GM19043 (cell line): ENCODE results near the gene ADRA2C.

Experiments used
- ATAC-seq: cut with Tn5 transposase; IDR thresholded peaks from one replicate; pipeline ENCODE4 v1.9.1; 2021; ENCODE audit warnings: low read depth; ENCODE audit not compliant: unreplicated experiment

ADRA2C gene

DNA sequence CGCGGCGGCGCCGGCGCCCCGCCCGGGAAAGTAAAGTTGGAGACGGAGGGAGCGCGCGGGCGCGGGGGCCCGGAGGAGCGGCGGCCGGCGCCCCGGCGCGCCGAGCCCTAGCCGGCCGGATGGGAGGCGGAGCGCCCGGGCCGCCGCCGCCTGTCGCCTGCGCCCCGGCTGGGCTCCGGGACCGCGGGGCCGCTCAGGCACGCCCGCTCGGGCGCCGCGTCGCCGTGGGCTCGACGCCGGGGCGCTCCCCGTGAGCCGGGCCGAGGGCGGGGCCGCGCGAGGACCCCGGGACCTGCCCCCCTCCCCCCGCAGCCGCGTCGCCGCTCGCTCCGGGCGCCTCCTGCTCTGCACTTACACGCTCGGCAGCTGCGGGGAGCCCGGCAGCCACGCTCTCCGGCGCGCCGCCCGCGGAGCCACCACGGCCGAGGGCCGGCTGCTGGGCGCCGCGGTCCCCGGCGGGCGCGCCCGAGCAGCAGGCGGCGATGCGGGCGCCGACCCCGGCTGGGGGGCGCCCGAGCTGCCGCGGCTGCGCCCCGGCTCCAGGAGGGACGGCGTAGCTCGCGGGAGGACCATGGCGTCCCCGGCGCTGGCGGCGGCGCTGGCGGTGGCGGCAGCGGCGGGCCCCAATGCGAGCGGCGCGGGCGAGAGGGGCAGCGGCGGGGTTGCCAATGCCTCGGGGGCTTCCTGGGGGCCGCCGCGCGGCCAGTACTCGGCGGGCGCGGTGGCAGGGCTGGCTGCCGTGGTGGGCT is at the start of gene ADRA2C:
Gene ADRA2C, plus strand, starts transcription at position 350 of the 749 bp plus-strand sequence. Its CDS starts 222 bp downstream, at position 572.
- no peak for ATAC-seq

DNA sequence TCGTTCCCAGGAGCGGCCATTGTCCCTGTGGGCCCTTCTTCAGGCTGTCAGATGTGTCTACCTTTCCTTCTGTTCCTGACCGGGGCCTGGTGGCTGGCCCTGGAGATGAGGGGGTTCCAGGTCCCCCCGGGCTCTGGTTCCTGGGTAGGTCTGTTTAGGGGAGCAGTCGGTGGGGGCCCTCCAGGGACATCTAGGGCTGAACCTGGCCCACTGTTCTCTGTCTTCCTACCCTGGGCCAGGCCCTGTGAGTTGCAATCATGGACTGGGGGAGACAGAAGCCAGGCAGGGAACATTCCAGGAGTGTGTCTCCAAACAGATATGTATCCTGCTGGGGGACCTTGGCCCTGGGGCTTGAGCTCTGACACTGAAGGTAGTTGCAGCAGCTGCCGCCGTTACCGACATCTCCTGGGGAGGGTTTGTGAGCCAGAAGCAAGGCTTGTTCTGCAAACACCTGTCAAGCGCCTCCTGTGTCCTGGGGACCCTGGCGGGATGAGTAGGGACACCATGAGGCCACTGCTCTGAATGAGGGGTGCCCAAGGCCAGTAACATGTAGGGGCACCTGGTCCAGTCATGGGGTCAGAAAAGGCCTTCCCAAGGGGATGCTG is 49.5 kb upstream of the ADRA2C start:
- no peak for ATAC-seq

DNA sequence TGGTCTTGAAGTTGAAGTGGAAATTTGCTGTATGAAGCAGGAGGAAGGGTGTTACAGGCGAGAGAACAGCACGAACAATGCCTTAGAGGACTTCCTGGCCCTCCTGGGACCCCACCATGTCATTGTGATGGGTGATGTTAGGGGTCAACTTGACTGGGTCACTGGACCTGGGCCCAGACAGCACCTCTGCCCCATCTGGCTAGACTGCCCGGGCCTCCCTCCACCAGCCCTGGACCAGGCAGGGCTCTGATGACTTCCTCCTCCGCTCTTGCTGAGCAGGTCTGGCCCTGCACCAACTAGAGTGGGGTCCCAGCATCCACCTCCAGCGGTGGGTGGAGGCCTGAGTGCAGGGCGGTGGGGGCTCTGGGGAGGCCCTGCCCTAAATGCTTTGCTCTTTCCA is 48.9 kb upstream of the ADRA2C start:
- no peak for ATAC-seq

DNA sequence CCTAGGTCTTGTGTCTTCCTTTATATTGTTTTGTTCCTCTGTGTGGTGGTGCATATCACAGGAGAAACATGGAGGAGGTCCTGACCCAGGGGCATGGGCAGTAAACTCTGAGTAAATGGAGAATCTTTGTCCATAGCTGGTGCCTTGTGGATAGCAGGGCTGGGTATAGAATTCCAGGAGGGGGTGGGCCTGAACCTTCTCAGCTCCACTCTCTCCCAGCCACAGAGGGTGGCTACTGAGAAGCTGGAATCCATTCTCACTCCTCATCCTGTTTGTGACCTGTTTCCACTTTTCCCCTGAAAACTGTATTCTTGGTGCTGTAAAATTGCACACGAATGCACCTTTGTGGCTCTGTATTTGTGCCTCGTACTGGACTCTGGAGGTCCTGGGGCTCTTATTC is 47.7 kb upstream of the ADRA2C start:
- no peak for ATAC-seq

DNA sequence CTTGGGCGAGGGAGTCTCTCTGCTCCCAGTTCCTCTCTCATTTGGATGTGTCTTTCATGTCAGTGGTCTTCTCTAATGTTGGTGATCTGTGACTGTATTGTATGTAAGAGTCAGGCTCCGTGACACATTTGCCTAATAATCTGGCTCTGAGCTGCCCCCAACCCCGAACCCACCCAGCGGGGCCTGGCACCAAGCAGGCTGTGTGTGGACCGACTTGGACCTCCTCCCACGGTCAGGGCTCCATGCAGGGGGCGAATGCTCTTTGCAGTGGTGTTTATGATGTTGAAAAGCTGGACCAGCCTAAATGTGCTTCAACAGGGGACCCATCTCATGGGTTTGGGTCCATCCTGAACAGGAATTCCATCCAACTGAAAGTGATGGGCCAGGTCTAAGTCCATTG is 47.0 kb upstream of the ADRA2C start:
- ATAC-seq, result no peak

DNA sequence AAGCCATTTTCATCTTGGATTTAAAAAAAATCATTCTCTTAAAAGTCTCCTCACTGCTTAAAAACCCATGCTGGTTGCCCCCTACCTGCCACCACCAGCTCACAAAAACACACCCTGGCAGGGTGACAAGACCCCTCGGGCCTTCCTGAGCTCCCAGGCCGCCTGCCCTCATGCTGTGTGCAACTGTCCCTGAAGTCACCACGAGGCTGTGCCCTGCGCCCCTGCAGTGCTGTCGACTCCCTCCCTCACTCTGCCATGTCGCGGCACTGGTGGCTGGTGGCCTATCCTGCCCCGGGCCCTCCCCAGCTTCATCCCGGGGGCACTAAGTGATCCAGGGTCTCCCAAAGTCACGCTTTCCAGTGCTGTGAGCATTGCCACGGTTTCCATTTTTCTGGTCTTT is 46.3 kb upstream of the ADRA2C start:
- ATAC-seq, result no peak

DNA sequence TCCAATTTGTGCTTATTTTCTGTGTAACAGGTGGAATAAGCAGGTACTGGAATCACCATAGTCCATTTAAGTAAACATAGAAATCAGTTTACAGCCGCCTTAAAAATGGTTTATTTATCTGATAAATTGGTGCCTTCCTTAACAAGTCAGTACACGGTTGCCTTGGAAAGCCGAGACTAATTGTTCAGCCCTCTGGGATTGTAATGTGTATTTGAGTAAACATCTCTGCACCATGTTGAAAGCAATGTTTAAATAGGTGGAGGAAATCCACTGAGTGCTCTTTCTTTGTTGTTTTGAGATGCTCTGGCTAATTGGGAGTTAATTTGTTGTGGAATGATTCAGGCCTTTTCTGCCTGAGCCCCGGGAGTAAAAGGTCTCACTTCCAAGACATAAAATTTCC is 45.7 kb upstream of the ADRA2C start:
- ATAC-seq, result no peak

DNA sequence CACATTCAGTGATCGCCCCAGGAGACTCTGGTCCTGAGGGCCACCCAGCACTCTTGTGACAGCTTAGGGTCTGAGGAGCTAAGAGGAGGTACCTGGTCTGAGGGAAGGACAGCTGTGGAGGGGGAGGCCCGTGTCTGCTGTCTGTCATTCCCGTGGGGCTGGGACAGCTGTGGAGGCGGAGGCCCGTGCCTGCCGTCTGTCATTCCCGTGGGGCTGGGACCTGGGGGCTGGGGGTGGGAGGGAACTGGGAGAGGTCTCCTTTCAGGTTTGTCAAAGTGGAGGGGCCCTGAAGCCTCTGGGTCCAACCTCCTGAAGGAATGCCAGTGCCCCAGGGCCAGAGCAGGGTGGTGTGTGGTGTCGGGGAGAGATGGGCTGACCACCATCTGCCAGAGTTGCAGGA is 45.0 kb upstream of the ADRA2C start:
- no peak for ATAC-seq

DNA sequence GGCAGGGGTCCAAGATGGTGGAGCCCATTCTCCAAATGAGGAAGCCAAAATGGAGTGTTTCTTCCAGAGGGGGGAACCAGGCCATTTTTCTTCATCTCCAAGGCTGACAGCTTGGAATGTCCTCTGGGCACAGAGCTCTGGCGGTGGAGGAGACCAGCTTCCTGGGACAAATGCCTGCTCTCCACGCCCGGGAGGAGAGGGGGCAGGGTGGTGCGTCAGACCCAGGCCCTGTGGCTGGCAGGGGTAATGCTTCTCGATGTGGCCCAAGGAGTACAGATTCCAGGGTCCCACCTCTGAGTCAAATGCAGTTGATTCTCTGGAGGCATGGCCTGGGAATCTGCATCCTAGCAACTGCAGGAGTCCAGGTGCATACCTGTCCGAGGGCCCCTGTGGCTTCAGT is 44.6 kb upstream of the ADRA2C start:
- ATAC-seq, result no peak

DNA sequence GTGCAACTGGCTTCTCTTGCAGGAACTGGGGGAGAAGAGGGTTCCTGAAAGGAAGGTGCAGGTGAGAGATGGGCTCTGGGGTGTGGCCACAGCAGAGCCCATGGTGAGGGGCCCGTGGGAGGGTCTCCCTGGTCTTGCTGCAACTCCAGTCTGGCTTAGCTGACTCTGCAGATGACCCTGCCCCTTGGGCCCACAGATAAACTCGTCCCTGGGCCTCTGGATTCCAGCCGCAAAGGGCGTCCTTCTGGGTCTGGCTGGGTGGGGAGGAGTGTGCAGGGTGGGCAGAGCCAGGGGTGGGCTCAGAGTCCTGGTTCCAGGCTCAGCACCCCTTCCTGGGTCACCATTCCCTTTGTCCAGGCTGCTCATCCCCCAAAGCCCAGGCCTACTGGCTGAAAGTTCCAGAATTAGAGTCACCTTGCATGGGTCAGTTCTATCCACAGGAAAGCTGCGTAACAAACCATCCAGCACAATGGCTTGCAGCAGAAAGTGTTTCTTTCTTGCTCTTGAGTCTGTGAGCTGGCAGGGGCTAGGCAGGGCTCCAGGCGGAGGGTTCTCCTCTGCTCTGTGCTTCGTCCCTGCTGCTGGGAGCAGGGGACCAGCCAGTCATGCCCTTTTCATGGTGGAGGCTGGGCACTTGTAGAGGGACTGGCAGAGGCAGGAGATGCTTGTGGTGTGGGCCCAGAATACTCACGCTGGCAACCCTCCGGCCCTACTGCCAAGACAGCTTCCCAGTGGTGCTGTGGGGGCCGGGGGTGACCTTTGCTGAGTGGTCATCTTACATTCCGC is 43.5 kb upstream of the ADRA2C start:
- ATAC-seq, result no peak

DNA sequence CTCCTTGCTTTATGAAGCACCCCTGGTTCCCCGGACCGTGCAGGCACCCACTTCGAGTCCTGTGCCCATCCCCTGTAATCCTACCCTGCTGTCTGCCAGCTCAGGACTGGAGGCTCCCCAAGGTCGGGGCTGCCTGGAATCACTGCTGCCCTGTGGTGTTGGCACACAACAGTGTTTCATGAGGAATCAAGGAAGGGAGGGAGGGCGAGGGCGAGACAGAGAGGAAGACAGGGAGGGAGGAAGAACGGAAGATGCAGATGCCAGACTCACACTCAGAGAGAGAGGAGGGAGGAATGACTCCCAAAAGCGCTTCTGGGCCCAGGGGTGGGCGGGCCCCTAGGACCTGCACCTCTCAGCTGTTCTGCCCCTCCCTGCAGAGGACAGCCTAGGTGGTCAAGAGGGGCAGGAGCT is 42.9 kb upstream of the ADRA2C start:
- no peak for ATAC-seq

DNA sequence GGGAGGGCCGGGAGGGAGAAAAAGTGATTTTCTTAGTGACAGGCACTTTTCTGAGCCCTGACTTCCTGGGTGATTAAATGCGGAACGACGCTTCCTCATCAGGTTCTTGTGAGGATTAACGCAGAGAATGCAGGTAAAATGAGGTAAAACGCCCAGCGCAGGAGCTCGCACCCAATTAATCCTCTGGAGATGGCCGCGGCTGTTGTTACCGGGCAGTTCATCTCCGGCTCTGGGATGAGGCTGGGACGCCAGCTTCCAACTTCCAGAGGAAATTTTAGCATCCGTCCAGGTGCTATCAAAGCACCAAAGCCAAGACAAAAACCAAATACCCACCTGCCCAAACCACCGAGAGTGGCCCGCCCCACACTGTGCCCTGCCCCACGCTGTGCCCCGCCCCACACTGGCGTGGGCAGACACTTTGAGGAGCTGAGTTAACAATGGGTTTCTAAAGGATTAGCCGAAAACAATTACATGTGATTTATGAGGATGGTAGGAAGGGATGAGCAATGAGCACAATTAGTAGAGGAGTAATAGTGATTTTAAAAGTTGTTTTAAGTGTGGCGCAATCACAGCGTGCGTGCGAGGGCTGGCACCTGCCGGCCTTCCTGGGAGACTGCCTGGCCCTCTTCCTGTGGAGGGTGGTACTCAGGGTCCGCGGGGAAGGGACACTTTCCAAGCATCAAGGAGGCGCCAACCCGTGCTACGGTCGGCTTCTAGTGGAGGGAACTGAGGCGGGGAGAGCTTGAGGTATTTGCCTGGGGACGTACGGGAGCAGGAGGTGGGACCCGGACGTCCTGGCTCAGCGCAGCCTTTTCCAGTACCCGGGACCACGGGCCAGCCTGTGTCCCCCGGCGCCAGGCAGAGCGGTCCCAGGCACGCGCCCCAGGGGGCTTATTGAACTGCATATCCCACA is 41.6 kb upstream of the ADRA2C start:
- no peak for ATAC-seq

DNA sequence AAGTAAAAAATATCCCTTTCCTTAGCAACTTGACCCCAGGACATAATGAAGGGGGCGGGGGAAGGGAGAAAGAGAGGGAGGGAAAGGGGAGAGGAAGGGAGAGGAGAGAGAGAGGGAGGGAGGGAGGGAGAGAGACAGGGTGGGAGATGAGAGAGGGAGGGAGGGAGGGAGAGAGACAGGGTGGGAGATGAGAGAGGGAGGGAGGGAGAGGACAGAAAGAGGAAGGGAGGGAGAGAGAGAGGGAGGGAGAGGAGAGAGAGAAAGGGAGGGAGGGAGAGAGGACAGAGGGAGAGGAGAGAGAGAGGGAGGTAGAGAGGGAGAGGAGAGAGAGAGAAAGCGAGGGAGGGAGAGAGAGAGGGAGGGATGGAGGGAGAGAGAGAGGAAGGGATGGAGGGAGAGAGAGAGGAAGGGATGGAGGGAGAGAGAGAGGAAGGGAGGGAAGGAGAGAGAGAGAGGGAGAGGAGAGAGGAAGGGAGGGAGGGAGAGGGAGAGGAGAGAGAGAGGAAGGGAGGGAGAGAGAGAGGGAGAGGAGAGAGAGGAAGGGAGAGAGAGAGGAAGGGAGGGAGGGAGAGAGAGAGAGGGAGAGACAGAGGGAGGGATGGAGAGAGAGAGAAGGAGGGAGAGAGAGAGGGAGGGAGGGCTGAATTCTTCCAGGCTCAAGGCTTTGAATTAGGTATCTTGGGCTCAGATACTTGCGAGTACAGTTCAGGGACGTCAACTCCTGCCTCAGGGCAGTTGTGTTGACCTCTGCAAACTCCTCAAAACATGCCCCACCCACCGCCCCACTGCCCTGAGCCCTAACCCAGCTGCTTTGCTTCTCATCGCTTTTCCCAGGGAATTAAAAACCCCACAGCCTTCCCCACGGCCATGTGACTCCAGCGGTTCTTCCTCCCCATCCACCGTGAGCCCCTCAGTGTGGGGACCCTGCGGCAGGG is 40.0 kb upstream of the ADRA2C start:
- ATAC-seq, result no peak

DNA sequence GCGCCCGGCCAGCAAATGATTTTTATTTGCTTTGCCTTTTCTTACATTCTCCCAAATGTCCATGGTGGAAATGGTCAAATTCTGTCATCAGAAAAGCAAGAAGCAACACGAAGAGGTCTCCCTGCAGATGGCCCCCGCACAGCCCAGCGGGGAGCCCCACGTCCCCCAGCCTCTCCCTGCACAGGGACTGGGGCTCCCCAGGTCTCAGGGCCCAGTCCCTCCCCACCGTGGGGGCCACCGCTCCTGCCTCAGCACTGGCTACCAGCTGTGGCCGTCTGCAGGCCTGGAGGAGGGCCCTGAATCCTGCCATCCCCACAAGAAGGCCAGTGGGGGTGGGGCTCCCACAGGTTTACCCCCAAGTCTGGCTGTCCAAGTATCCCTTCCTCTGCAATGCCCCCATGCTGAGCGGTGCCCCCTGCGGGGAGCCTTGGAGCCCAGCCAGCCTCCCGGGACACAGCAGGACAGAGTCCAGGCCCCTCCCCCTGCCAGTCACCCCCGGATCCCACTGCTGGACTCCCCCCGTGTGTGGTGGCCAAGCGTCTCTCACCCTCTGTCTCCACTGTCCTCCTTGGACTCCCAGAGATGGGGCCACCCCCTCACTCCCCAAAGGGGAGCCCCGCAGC is 38.2 kb upstream of the ADRA2C start:
- no peak for ATAC-seq

DNA sequence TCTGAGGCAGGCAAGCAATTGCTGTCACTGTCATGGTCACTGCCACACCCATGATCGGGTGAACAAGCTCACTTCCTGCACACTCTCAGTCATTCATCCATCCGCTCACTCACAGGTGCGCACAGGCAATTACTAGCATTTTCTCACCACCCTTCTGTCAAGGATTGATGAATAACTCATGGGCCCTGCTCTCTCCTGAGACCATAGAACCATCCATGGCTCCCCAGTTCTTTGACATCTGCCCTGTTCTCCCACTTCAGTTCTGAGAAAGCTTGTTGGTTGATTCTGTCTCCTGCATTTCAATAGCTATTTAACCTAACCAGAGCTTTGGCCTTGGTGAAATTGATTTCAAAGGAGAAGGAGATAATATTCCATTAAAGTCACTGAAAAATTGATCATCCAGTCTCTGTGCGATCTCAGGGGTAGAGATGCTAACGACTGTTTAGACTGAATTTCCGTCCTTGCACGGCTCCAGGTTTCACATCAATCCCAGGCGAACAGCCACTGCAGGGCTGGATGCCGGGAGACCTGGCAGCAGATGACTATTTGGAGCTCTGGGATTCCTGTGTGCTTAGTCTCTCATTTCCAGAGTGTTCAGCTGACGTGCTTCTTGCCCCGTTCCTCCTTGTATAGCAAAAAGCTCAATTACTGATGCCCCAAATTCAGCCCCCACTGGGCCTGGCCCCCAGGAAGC is 36.9 kb upstream of the ADRA2C start:
- ATAC-seq, result no peak

DNA sequence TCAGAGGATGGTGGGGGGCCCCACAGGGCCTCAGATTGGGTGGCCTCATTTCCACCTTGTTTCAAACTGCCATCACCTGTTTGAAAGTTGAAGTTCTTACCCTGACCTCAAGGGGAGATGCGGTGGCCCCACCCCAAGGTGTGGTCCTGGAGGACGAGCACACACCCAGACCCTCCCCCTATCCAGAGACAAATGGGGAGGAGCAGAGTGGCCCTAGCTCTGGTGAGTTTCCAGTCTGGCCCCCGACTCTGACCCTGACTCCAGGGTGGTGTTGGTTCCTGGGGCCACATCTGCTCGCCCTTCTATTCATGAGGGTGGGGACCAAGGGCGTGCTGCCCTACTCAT is 36.3 kb upstream of the ADRA2C start:
- no peak for ATAC-seq

DNA sequence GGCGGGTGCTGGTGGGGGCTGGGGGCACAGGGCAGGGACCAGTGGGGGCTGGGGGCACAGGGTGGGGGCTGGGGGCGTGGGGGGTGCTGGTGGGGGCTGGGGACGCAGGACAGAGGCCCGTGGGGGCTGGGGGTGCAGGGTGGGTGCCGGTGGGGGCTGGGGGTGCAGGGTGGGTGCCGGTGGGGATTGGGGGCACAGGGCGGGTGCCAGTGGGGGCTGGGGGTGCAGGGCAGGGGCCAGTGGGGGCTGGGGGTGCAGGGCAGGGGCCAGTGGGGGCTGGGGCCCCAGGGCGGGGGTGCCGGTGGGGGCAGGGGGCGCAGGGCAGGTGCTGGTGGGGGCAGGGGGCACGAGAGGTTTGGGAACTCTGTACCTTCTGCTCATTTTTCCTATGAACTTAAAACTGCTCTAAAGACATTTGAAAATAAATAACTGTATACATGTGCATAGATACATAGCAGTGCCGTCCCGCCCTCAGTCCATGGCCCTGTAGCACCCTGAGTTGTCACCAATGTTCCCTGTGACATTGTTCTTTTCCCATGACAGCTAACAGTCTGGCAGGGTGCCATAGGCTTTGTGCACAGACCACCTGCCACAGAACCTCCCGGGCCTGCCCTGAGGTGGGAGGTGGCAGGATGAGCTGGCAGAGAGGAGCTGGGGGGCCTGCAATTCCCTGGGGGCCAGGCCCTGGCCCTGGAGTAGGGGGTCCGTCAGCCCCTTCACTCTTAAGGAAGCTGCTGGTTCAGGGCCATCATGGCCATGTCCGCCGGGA is 35.6 kb upstream of the ADRA2C start:
- no peak for ATAC-seq
